ENCODE results near the gene TMEM72. TPM values are rescaled to one million over a fixed set of nuclear protein-coding genes. Genes with fewer than 3 reads are reported as not detected.

Gene TMEM72
- total and polyA plus RNA-seq, 2 of the 13 experiments (the other 11 are each of a cell fraction or from before 2014, with no cell fraction given), result 0.04 TPM; not detected in 1

DNA sequence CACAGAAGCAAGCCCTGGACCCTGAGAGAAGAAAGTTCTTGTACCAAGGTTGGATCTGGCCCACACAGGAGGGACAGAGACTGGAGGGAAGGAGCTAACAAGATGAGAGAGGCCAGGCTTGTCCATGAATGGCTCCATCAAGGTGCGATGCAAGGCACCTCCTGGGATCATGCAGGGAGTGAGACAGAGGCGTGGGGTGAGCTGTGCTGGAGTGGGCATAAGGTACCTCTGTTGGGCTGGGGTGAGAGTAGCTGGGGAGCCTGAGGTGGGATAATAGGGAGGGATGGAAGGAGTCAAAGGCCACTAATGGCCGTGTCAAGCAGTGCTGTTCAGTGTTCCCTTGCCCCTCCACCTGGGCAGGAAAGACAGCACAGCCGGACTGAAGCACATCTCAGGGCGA is 9.9 kb downstream of the TMEM72 start:
- Histone ChIP-seq H3K27me3 (ENCODE audit: control insufficient read depth in 1 of 2, insufficient read depth in 2 of 2, low read length in 2 of 2) (peaks cover 3 to 5% of the 10 kb centered on the region in 2 experiments; a peak in 2 of 5 replicates), H2AFZ (ENCODE audit: low read length) (no peak overlapping the region), H3K4me2 (ENCODE audit: low read depth, low read length) (no peak overlapping the region), H3K9ac (ENCODE audit: insufficient read depth, low read depth, low read length) (no peak overlapping the region), H3K4me3 (replicated peaks in 1 of 3; ENCODE audit: insufficient read depth in 1 of 3, low read depth in 2 of 3, low read length in 3 of 3) (no peak overlapping the region), H3K4me1 (ENCODE audit: insufficient read depth, low read length) (peaks cover 16% of the 10 kb centered on the region), H4K20me1 (ENCODE audit: insufficient read depth, low read length) (no peaks in the 10 kb centered on the region), H3K9me3 (ENCODE audit: low read length) (no peaks in the 10 kb centered on the region; the same call in 1 of the 2 replicates), H3K36me3 (replicated peaks in 1 of 2; ENCODE audit: control insufficient read depth in 1 of 2, insufficient read depth in 2 of 2, low read length in 2 of 2) (no peaks in the 10 kb centered on the region), H3K27ac (ENCODE audit: extremely low read length, insufficient read depth, low read length) (no peak overlapping the region), H3K79me2 (ENCODE audit: insufficient read depth, low read length) (no peaks in the 10 kb centered on the region)
- intact Hi-C loops (cut with micrococcal nuclease; ENCODE audit: unreplicated experiment) (no loop called here), in situ Hi-C loops (cut with HindIII; ENCODE audit: extremely low pct_ligation_motif_present, low pct_unique_long_range_greater_than_20kb) (no loop called here)
- BruUV-seq (replicated peaks), result no TSS peak
- no peak for FAIRE-seq
- DNase-seq (ENCODE audit: low spot score), result no peak
- no peak for TF ChIP-seq NCOA2 (CRISPR knock-in tag; IDR thresholded peaks at IDR 0.05)
- TF ChIP-seq CBFB (CRISPR knock-in tag; IDR thresholded peaks at IDR 0.05), result no peak
- no peak for TF ChIP-seq CBX5 (CRISPR knock-in tag; IDR thresholded peaks at IDR 0.05; ENCODE audit: borderline replicate concordance)
- TF ChIP-seq FOXA3 (CRISPR knock-in tag; IDR thresholded peaks at IDR 0.05), result no peak
- TF ChIP-seq ZNF775 (CRISPR knock-in tag; IDR thresholded peaks at IDR 0.05; ENCODE audit: borderline replicate concordance), result no peak
- TF ChIP-seq, protein P1, sequence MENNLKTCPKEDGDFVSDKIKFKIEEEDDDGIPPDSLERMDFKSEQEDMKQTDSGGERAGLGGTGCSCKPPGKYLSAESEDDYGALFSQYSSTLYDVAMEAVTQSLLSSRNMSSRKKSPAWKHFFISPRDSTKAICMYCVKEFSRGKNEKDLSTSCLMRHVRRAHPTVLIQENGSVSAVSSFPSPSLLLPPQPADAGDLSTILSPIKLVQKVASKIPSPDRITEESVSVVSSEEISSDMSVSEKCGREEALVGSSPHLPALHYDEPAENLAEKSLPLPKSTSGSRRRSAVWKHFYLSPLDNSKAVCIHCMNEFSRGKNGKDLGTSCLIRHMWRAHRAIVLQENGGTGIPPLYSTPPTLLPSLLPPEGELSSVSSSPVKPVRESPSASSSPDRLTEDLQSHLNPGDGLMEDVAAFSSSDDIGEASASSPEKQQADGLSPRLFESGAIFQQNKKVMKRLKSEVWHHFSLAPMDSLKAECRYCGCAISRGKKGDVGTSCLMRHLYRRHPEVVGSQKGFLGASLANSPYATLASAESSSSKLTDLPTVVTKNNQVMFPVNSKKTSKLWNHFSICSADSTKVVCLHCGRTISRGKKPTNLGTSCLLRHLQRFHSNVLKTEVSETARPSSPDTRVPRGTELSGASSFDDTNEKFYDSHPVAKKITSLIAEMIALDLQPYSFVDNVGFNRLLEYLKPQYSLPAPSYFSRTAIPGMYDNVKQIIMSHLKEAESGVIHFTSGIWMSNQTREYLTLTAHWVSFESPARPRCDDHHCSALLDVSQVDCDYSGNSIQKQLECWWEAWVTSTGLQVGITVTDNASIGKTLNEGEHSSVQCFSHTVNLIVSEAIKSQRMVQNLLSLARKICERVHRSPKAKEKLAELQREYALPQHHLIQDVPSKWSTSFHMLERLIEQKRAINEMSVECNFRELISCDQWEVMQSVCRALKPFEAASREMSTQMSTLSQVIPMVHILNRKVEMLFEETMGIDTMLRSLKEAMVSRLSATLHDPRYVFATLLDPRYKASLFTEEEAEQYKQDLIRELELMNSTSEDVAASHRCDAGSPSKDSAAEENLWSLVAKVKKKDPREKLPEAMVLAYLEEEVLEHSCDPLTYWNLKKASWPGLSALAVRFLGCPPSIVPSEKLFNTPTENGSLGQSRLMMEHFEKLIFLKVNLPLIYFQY (CRISPR knock-in tag; IDR thresholded peaks at IDR 0.05; ENCODE audit: borderline replicate concordance), result no peak
- ChIA-PET CTCF (ENCODE audit: low intra/inter-chr PET ratio, low total read pairs) (no interaction called here), POLR2A (no interaction called here)
- no peak for ATAC-seq
- 55% methylated on average over 5 of the region's 5 CpGs for WGBS (ENCODE audit: low lambda C conversion rate)
